ENCODE data around the gene LPP. TPM values are rescaled to one million over a fixed set of nuclear protein-coding genes. Genes with fewer than 3 reads are reported as not detected.

The LPP gene
- total RNA-seq, 1 donor: 77.4 TPM

GRCh38 chr3:188802645-188803044 lies 648.7 kb downstream of the LPP start:
- no peaks in the 10 kb centered on the region for H3K9me3 ChIP-seq (ENCODE audit: low read depth, low read length)
- H2AFZ ChIP-seq (ENCODE audit: low read length): no peak overlapping the region
- no peaks in the 10 kb centered on the region for H3K27me3 ChIP-seq (ENCODE audit: insufficient read depth, low read length)
- peaks cover 4% of the 10 kb centered on the region for H3K4me1 ChIP-seq (ENCODE audit: insufficient read depth, low read length)
- no peak overlapping the region for H3K27ac ChIP-seq (ENCODE audit: low read depth, low read length)
- H3K4me2 ChIP-seq (ENCODE audit: insufficient read depth, low read length): no peak overlapping the region
- TF ChIP-seq CTCF (IDR thresholded peaks at IDR 0.05; ENCODE audit: extremely low read depth, low read depth, low read length): no peak
- H3K36me3 ChIP-seq (ENCODE audit: insufficient read depth, low read length): no peaks in the 10 kb centered on the region
- H3K79me2 ChIP-seq (ENCODE audit: insufficient read depth, low read length): peaks cover 9% of the 10 kb centered on the region
- no peak overlapping the region for H3K4me3 ChIP-seq (ENCODE audit: insufficient read depth, low read length)
- DNase-seq (ENCODE audit: insufficient read length, low spot score, missing footprints): no peak
- H4K20me1 ChIP-seq (ENCODE audit: insufficient read depth, low read length): no peaks in the 10 kb centered on the region

- H3K27me3 ChIP-seq (ENCODE audit: insufficient read depth, low read length): no peaks in the 10 kb centered on the region
- H2AFZ ChIP-seq (ENCODE audit: low read length): no peak overlapping the region
- no peak overlapping the region for H3K4me3 ChIP-seq (ENCODE audit: insufficient read depth, low read length)
- no peaks in the 10 kb centered on the region for H4K20me1 ChIP-seq (ENCODE audit: insufficient read depth, low read length)
- no peaks in the 10 kb centered on the region for H3K4me1 ChIP-seq (ENCODE audit: insufficient read depth, low read length)
- no peaks in the 10 kb centered on the region for H3K36me3 ChIP-seq (ENCODE audit: insufficient read depth, low read length)
- no peak for DNase-seq (ENCODE audit: insufficient read length, low spot score, missing footprints)
- TF ChIP-seq CTCF (IDR thresholded peaks at IDR 0.05; ENCODE audit: extremely low read depth, low read depth, low read length): no peak
- no peak overlapping the region for H3K4me2 ChIP-seq (ENCODE audit: insufficient read depth, low read length)
- peaks cover 19% of the 10 kb centered on the region for H3K79me2 ChIP-seq (ENCODE audit: insufficient read depth, low read length)
- H3K9me3 ChIP-seq (ENCODE audit: low read depth, low read length): peaks cover 7% of the 10 kb centered on the region
- no peak overlapping the region for H3K27ac ChIP-seq (ENCODE audit: low read depth, low read length)
These were observed 653.0 kb downstream of the LPP start for GRCh38 chr3:188807006-188807405.

- TF ChIP-seq CTCF (IDR thresholded peaks at IDR 0.05; ENCODE audit: extremely low read depth, low read depth, low read length): no peak
- H3K27ac ChIP-seq (ENCODE audit: low read depth, low read length): no peak overlapping the region
- DNase-seq (ENCODE audit: insufficient read length, low spot score, missing footprints): no peak
- H3K4me3 ChIP-seq (ENCODE audit: insufficient read depth, low read length): no peak overlapping the region
- no peaks in the 10 kb centered on the region for H3K36me3 ChIP-seq (ENCODE audit: insufficient read depth, low read length)
- no peak overlapping the region for H2AFZ ChIP-seq (ENCODE audit: low read length)
- H3K9me3 ChIP-seq (ENCODE audit: low read depth, low read length): peaks cover 7% of the 10 kb centered on the region
- H3K4me2 ChIP-seq (ENCODE audit: insufficient read depth, low read length): no peak overlapping the region
- no peaks in the 10 kb centered on the region for H3K4me1 ChIP-seq (ENCODE audit: insufficient read depth, low read length)
- H4K20me1 ChIP-seq (ENCODE audit: insufficient read depth, low read length): no peaks in the 10 kb centered on the region
- H3K79me2 ChIP-seq (ENCODE audit: insufficient read depth, low read length): peaks cover 17% of the 10 kb centered on the region
- no peaks in the 10 kb centered on the region for H3K27me3 ChIP-seq (ENCODE audit: insufficient read depth, low read length)
These were observed 658.2 kb downstream of the LPP start for GRCh38 chr3:188812198-188812597.

GRCh38 chr3:188814581-188814980 lies 660.6 kb downstream of the LPP start:
- no peaks in the 10 kb centered on the region for H3K9me3 ChIP-seq (ENCODE audit: low read depth, low read length)
- H2AFZ ChIP-seq (ENCODE audit: low read length): no peak overlapping the region
- H3K27ac ChIP-seq (ENCODE audit: low read depth, low read length): no peak overlapping the region
- no peaks in the 10 kb centered on the region for H3K27me3 ChIP-seq (ENCODE audit: insufficient read depth, low read length)
- H3K4me1 ChIP-seq (ENCODE audit: insufficient read depth, low read length): no peaks in the 10 kb centered on the region
- peaks cover 6% of the 10 kb centered on the region for H4K20me1 ChIP-seq (ENCODE audit: insufficient read depth, low read length)
- no peak overlapping the region for H3K4me3 ChIP-seq (ENCODE audit: insufficient read depth, low read length)
- no peak for TF ChIP-seq CTCF (IDR thresholded peaks at IDR 0.05; ENCODE audit: extremely low read depth, low read depth, low read length)
- H3K79me2 ChIP-seq (ENCODE audit: insufficient read depth, low read length): peaks cover 9% of the 10 kb centered on the region
- no peak for DNase-seq (ENCODE audit: insufficient read length, low spot score, missing footprints)
- H3K36me3 ChIP-seq (ENCODE audit: insufficient read depth, low read length): no peaks in the 10 kb centered on the region
- no peak overlapping the region for H3K4me2 ChIP-seq (ENCODE audit: insufficient read depth, low read length)
